NCI-H2196 (cell line): ENCODE results near the gene HDAC9.

ENCODE experiments used
- DNase-seq: peaks from one replicate; lab custom pipeline; 2025; ENCODE audit not compliant: unreplicated experiment; lab: John Stamatoyannopoulos, UW

The HDAC9 gene

DNA sequence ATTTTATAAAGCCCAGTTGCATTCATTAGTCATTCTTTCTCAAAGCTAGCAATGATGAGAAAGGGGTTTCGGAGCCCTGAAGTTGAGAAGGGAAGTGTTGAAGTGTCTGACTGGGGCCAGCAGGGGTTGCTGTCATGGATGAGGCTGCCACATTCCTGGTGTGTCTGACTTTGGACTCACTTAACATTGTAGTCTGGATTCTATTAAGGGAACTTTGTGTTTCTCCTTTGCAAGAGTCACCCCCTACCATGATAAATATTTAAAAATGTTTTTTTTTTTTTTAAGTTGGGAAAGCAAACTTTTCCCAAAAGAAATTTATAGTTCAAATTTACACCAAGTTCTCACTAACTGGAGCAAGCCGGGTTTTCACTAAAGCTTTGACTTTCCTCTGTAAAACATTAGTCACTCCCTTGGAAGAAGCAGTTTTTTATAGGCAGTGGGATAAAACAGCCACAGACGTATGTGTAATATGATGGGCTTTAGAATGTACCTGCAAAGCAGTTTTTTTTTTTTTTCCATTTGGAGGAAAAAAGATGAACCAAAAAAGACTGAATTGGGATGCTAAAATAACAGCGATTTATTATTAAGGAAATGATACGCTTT, 378.3 kb downstream of the HDAC9 start:
- DNase-seq = no peak

DNA sequence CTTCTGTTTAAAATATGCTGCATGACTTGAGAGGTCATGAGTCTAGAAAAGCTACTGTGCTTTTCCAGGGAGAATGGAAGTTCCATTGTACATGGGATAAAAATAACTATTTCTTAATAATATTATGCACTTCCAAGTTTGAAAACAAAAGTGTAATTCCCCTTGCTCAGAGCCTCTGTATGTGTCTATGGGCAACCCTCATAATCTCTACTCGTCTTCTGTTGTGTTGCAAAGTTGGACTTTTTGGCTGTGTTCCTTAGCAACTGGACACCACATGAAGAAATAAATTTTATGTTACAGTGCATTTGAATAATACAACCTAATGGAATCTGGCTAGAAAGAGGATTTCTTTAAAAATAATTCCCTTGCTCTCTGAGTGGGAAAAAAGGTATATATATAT, 379.3 kb downstream of the HDAC9 start:
- no peak for DNase-seq

DNA sequence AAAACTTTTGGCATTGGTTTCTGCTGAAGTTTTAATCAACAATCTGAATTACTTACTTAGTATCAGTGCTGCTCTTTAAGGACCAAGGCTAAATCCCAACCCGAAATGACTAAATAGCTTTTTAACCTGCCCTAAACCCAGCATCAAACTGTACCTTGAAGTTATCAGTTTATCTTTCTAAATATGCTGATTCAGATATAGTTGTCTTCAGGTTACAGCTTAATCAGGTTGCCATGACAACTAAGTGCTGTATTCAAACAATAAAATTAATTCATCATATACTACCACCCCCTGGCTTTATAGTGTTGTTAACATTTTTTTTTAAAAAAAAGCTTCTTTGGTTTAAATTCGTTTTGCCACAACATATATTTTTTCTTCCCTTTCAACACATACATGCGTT, 382.3 kb downstream of the HDAC9 start:
- no peak for DNase-seq

DNA sequence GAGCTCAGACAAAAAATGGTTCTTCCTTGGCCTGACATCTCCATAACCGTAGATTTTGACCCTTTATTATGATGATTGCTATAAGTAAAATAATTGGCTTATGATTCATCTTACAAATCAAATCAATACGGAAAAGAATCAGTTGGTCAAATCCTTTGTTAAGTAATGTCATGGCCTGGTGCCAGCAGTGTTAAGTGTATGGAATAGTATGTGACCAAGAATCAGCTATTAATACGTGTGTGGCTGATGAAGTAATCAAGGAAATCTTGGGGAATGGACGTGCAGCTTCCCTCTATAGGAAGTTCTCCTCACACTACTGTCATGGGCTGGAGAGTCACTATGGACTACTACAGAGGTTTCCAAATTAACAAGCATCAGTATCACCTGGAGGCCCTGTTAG, 391.3 kb downstream of the HDAC9 start:
- no peak for DNase-seq

DNA sequence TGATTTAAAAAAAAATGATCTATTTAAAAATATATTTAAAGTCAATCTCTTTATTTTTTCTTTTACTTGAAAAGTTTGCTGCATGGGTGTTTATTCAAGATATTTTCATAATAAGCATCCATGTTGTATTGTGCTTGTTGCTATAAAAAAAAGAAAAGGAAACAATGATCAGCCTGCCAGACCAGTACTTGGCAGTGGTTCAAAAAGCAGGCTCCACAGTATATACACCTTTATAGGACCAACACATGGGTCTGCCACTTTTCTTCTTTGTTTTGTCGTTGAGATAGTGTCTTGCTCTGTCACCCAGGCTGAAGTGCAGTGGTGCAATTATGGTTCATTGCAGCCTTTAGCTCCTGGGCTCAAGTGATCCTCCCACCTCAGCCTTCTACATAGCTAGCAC, 393.9 kb downstream of the HDAC9 start:
- no peak for DNase-seq

DNA sequence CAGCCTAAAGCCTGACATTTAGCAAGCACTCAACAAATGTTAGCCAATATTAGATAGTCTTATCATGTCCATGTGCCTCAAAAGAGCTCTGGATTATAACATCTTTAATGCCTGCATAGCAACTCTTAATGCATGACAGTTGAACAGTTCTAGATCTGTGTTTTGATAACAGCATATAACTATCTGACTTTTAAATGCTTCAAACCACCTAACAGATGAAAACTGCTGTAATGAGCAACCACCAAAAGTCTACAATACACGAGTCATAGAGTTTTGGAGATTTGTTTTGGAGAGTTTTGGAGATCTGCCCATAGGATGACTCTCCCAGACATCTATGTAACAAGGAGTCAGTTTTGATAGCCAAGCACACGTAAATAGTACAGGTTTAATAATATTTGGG, 394.6 kb downstream of the HDAC9 start:
- no peak for DNase-seq

DNA sequence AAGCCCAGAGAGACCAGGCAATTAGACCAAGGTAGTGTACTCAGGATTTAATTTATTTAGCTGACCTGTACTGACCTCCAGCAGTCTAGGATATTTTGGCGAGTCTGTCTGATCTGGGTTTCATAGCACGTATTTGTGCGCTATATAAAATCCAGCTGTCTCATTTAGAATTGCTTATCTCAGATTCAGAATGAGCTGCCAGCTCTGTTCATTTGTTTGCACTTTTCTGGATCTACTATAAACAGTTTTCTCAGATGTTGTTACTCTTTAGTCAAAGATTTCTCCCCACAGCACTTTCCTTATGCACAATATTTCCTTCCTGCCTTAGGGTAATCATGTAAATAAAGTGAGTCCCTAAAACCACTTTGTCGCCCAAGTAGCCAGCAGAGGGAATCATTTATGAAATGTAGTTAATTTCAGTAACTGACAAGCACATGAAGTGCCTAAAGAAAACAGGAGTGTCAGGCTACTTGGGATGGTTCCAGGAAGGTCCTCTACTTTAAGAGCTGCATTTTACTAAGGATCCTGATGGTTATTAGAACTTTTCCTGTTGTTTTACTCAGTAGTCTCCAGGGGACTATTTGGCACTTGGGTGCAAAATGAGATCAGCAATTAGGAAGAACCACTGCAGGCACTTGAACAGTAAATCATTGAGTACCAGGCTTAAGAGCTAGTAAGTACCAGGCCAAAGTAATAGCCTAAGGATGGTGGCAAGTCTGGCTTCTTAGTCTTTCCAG, 395.5 kb downstream of the HDAC9 start:
- DNase-seq = no peak

DNA sequence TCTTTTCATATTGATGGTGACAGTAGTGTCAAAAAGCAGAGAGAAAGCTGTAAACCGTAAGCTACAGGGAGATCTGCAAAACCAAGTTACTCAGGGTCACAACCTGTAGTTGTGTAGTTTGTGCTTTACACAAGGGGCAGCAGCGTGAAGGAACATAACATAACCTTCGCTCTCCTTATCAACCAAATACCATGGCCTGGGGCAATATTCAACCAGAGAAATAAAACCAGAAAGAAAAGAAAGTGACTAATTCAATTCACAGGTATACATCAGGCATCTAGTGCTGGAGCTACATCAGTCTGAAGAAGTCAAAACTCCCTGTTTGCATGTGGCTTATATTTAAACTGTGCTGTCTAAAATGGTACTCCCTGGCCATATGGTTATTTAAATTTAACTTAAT, 397.6 kb downstream of the HDAC9 start:
- DNase-seq = no peak

DNA sequence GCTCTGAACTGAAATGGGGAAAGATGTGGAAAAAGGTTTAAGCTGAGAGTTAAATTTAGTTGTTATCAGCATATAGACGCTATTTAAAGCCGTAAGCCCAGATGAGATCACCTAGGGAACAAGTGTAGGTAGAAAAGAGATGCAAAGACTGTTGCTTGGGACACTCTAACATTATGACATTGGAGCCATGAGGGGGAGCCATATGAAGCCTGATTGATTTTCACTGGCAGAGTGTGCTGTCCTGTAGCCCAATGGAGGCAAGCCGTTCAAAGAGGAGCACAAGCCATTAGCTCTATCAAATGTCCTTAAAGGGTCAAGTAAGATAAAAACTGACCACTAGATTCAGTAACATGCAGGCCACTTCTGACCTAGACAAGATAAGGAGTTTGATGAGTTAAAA, 398.6 kb downstream of the HDAC9 start:
- no peak for DNase-seq

DNA sequence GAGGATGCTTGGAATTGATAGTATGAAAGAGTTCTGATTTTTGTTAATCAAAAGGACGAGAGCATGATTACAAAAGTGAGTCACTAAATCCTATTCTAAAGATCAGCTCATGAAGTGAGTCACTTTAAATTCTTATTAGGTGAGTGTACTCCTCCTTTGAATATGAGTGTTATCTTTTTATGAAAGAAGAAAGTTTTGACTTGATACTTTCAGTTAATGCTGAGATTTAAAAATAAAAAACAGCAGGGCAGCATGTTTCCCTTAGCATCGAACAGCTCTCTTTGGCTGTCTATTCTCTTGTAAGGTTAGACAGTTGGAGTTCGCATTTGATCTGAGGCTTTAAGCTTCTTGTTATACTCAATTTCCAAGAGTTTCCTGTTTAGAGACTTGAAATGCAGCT, 399.9 kb downstream of the HDAC9 start:
- no peak for DNase-seq

DNA sequence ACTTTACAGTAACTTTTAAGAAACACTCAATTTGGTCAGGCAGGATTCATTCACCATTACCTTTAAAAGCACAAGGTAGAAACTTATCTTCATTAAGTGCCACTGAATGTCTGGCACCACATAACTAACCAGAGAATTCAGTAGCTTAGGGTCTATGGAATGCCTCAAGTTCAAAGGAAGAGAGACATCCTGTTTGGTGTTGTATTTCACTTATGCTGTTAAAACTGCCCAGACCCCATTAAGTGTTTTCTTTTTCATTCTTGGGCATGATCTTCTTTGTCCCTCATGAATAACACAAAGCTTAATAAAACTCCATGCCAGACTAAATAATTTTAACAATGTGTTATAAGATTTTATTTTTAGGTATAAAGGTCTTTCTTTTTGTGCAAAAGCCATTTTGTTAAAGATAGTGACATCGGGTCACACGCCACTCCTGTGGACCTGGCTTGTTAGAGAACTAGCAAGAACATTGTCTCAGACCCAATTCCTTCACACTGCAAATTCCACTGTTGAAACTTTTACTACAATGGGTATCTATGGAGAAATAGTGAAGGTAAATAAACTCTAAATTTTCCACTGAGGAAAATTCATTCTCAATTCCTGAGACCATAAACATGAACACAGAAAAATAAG, 400.9 kb downstream of the HDAC9 start:
- DNase-seq = no peak

DNA sequence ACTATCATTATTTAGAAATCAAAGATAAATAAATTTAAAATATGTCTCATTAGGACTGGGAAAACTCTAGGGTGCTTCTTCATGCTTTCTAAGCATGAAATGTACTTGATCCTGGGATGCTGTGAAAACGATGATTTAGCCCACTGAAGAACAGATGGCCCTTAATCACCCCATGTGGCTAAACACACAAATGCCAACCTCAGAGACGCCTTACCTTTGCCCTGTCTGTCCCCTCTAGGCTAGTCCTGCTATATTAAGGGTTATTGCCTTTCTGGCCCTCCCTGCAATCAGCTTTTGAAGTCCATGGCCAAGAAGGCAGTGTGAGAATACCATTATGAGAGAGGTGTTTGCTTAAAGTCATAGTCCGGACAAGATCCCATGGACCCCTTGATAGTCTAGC, 404.7 kb downstream of the HDAC9 start:
- no peak for DNase-seq

DNA sequence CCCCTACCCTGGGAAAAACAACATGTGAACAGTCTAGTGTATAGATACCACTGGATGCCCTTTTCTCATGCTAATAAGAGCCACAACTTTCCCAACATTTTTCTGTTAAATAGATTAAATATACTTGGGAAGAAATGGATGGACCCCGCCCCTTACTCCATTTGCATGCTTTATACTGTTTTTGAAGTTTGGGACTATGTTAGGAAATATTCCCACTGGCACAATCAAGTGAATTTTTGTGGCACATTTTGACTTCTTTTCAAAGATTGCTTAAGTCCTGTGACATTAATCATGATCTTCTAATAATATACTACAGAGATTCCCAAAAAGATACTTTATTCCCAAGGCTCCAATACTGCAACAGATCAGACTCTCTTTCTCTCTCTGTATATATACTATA, 405.3 kb downstream of the HDAC9 start:
- no peak for DNase-seq

DNA sequence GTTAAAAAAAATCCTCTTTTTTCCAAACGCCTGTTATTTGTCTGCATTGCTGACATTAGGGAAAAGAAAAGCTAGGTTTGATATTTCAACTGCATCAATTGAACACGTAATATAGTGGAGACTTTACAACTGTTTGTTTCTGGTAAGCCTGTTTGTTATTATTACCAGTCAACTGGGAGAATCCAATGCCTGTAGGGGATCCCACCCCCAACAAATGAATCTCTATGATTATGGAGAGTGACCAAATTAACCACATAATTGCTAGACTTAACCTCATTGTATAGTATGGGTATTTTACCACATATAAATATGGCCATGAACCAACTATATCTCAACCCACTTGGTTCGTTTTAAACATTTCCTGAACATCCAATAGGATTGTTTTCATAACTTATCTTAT, 405.8 kb downstream of the HDAC9 start:
- no peak for DNase-seq

DNA sequence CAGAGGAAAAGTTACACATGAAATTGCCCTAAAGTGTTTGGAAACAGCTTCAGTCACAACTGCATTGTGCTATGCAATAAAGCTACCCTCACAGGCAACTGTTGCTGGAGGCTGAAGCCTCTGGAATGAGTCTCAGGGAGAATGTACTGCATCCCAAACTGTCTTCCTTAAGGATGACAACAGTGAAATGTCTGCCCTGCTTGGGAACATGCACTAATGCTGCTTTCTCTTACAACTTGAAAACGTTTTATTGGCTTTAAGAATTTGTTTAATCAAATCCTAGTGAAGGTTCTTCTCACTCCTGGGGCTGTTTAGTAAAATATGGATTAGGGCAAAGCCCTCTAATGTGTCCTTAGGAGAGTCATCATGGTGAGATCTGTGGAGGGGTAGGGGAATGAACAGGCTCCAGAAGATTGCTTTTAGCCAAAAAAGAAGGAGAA, 406.5 kb downstream of the HDAC9 start:
- DNase-seq = no peak

DNA sequence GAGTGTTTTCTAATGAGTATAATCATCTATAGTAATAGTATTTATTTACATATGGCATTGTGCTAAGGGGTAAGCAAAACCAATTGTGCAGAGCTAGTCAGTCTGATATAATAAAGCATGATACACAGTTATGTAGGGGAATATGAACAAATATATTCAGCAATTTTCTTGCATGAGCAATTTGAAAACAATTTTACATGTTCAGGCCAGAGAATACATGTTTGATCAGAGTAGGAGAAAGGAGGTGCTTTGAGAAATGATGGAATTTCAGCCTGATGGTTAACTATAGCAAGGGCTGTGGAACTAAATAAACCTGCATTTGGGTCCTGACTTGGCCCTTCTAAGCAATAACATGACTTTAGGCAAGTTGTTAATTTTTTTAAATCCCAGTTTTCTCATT, 407.3 kb downstream of the HDAC9 start:
- DNase-seq = no peak

DNA sequence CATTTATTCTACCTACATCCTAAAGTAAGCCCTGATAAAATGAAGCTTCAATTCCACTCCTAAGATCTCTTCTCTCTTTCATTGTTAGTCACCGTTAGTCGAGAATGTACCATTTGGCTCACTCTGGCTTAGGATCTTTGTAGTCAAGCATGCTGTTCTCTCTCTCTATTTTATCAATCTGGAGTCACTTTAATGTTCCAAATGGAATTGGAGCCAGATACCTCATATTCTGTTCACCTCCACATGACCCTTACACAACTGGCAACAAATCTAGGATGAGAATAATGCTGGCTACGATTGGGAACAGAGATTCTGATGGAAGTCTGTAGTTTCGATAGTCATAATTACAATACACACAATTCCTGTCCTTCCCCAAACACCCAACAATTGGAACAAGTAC, 408.1 kb downstream of the HDAC9 start:
- DNase-seq = no peak

DNA sequence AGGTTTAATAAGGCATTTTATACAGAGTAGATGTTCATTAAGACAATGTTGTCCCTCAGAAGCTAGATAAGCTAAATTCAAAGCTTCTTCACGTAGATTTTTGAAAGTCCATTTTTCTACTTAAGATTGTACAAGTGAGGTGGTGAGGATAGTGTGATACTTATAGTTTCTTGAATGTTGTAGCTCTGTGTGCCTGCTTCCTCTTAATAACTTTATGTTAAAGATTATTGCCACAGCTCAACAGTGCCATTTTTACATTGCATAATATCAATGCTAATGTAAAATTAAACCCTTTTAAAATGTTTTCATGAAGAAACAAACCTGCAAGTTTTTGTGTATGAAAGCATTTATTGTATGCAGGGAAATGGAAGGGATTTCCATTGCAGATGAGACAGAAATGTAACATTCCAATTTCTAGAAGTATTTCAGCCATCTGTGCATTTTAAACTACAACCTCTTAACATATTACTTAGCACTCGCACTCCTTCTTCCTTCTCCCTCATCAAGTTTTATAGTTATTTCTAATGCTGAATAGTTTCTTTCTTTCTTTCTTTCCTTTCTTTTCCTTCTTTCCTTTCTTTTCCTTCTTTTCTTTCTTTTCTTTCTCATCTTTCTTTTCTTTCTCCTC, 409.9 kb downstream of the HDAC9 start:
- no peak for DNase-seq

DNA sequence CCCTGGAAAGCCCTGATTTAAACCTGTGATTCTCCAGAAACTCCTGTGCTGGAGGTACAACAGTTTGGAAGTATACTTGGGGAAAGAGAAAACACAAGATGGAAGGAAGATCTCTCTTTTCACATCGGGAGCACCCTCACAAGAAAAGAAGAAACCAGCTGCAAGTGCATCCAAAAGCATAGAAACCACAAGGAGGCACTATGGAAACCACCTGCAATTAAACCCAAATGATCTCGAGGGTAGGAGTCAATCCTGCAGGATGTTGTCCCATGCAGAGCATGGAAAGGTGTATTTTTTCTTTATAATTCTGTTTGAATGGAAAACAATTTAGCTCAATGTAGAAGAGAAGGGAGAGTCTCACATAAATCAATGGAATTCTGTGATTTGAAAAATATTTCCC, 411.4 kb downstream of the HDAC9 start:
- no peak for DNase-seq

DNA sequence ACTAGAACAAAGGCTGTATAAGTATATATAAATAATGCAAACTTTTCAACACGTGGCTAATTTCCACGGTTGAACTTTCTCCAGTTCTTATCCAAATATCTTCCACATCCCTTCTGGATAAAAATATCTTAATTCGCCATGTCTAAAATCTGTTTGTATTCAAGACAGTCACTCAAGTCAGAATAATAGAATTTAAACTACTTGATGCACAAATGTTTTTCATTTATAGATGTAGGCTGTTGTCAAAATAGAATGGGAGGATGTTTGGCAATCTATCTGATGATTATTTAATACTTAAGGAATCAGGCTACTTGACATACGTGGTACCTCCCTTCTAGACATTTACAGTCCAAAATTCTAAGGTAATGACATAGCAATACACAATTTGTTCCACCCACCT, 417.6 kb downstream of the HDAC9 start:
- no peak for DNase-seq

DNA sequence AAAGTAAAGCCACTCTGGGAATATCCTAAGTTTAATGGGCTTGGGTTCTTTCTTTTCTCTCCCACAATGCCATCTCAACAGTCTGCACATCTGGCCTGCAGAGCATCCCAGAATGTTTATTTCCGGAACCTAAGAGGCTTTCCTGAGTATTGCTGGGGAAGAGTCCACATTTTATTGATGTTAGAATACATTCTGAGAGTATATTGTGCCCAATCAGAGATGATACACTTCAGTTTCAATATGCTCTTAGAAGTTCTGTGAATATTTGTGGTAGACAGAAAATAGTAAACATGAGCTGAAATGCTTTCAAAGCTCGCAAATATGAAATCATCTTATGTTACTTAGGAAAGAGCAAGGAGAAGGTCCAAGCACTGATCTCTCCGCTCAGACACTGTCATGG, 421.3 kb downstream of the HDAC9 start:
- no peak for DNase-seq

DNA sequence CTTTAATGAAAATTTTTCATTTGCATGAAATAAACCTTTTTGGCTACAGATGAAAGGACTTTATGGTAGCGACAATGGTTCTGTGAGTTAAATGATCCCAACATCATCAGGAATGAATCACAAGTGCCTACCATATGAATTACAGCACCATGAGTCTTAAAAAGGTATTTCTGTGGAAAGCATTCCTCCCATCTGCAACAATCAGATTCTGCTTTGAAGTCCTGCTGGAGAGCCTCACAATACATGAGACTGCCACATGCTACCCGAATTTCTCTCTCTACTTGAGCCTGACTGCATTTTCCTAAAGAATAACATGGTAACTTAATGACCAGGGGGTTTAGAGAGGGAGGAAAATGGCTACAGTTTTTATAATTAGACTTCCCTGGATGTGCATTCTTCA, 431.6 kb downstream of the HDAC9 start:
- DNase-seq = no peak
